Stimulated activated CD4-positive, alpha-beta T cell treated with anti-CD3 and anti-CD28 coated beads, Interleukin-15, amount 100 ng/mL, for 1 hour (primary cell): Measurements from ENCODE around the gene DYNC1I1.
A peak's percentile ranks its signal among the peaks of the same experiment; 100 is the strongest.

Experiments used
- DNase-seq, 2 donors: peaks; one replicate each; pipeline ENCODE4 v3.0.0-alpha.2; 2020; ENCODE audit warnings: low read depth in 1 of 2, low spot score in 1 of 2

Gene DYNC1I1

DNA sequence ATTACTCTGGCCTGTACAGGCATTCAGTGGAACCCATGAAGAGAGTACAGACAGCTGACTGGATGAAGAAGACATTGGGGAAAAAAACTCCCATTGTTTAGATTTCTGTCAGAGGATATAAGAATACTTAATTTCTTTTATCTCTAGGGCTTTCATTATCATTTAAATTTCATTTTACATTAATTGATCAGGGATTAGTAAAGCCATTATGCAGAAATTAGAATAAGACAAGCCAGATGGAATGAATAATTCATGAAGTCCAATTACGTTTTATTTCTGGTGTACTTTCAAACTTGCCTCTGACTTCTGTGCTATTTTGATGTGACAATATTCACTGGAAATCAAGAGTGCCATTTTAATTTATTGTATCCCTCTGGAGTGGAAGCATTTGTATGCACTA is 302.5 kb downstream of the DYNC1I1 start:
- DNase-seq, result no peak

DNA sequence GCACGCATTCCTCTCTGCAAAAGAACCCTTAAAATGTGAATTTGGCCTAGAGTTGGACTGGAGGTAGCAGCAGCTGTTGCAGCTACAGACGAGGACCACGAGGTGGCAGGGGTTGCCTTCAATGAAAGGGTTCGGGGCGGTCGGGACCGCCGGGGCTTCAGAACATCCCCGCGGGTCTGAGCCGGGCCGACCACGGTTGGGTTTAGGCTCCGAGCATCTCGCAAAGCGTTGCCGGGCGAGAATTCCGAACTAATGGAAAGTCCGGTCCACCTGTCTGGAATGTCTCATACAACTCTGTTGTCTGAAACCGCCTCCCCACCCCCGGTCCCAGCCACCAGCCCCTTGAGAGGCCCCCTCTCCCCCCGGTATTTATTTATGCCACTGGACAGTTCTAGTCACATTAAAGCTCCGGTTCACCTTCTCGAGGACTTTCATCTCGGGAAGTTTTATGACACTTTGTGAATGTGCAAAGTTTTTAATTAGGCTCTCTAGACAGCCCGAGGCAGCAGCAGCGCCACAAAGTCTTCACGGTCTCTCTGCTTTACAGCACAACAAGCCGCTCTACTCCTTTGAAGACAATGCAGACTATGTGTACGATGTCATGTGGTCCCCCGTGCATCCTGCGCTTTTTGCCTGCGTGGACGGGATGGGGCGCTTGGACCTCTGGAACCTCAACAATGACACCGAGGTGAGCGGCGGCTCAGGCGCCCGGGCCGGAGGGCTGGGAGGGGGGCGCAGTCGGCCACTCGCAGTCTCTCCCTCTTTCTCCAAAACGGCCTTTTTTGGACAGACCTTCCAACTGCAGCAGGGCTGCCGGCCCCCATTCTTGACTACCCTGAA is 303.4 kb downstream of the DYNC1I1 start:
- DNase-seq, result peak in 1 of 2 donors; percentile 27

DNA sequence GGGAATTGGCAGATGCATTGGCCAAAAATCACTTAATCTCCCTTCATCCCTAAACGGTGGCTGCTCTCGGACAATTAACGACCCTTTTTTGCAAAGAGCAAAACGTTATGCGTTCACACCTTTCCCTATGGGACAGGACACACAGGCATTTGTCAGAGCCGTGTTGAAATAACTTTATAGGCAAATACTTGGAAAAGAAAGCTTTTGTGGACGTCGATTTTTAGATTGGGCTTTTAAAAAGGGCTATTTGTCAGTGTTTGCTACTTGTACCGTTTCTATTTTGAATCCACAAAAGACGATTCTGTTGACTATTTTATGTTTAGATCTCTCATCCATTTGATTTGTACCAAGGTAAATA is 304.0 kb downstream of the DYNC1I1 start:
- no peak for DNase-seq

DNA sequence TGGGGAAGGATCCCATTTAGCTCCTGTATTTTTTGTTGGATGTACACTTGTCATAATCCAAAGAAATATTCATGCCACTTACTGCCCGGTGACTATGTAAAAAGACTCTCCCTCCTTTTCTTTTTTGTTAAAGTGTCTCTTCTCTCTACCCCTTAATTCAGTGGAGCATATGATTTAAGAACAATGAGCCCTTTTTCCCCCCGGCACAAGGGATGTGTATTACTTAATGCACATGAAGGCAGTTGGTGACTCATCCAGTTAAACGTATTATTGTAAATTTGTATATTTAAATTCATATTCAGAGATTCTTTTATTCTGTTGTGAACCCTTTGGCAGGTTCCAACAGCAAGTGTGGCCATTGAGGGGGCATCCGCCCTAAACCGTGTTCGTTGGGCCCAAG is 307.7 kb downstream of the DYNC1I1 start:
- no peak for DNase-seq

DNA sequence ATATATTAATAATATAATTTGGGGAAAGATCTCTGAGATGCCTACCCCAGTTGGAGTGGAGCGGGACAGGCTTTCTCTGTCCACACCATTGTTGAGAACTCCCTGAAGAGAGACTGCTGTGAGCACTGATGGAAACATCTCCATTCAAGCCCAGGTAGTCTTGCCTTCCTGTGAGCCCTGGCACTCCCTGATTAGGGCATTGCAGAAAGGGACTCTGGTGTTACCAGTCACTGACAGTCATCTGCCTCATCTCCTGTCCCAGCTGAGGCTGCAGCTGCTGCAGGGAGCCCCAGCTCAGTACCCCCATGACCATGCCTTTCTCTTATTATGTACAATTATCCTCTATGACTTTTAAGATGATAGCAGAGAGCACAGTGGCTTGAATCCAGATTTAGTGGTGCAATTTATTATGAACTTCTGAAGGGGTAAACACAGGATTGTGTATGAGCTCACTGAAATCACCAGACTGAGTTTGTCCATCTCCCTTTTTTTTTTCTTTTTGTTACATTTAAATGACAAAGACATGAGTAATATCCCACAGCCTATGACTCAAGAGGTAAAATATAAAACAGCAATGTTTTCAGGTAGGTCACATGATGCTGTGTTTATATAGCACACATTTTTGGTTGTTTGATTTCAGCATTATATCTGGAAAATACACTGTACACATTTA is 312.7 kb downstream of the DYNC1I1 start:
- no peak for DNase-seq

DNA sequence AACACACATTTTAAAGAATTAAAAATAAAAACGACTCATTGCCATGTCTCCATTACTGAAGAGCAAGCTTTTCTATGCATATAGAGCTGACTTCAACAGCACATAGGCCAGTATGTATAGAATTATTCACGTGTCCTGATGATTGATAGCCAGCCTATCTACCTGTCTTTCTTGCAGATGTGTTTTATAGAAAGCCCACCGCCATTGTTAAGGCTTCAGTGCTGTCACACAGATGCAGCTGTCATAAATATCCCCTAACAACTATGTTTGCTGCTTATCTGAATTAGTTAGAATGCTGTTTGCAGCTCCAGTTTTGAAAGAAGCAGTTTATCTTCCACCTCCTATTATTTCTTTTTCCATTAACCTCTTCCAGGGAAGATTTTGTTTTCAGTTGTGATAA is 313.6 kb downstream of the DYNC1I1 start:
- DNase-seq, result no peak

DNA sequence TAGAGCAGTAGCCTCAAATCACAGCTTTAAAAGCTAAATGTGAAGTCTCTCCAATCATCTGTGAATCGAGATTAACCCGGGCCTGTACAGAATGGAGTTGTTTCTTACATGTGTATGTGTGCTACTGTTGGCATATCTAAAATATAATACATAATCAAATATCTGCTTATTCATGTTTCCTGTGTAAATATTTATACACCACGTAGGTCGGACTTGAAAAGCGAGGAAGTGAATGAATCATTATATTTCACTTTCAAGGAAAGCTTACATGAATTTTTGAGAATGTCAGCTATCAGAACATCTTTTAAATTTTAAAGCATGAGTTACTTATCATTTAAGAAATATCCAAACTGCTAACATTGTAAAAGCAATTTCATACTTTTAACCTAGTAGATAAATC is 316.2 kb downstream of the DYNC1I1 start:
- DNase-seq, result no peak

DNA sequence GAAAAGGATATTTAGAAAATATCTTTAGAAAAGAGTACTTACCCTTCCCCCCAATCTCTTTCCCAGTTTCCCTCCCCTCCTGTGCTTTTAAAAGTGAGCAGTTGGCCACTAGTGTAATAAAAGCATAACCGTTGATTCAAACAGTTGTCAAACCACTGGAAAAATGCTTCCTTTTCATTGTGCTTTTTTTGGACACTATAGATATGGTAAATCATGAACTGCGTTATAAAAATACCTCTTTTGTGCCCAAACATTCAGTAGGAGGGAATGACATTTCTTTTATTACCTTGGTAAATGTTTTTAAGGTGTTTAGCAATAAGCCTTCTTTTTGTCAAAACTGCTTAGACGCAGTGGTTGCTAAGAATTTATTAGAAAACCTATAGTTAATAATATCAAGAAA is 317.2 kb downstream of the DYNC1I1 start:
- no peak for DNase-seq

DNA sequence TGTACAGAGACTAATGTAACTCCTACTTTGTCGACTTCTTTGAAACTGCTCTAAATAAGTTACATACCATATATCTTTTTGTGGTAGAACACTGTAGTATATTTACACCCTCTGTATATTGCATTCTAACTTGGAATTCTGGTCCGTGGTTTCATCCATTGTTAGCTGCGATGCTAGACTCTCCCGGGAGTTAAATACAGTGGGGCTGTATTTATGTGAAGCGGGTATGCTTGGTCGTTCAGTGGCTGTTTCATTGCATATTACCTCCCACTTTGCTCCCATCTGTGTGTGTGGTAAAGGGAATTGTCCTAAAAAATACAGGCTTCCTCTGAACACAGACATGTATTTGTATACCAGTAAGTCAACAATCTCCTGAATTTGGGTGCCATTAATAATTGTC is 318.4 kb downstream of the DYNC1I1 start:
- DNase-seq, result no peak

DNA sequence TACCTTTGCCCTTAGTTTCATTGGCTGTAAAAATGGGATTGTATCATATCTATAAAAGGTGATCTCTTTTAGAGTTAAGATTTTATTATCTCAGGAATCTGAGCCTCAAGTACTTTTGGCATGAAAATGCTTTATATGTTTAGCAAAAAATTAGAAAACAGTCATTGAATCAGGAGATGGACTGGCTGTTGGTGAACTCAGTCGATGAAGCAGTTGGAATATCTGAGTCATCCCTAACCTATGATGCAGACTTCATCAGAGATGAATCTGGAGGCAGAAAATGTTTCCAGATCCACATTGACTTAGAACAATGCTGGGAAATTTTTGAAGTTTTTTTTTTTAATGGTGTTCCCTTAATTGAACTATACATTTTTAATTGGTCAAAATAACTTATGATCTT is 321.1 kb downstream of the DYNC1I1 start:
- no peak for DNase-seq

DNA sequence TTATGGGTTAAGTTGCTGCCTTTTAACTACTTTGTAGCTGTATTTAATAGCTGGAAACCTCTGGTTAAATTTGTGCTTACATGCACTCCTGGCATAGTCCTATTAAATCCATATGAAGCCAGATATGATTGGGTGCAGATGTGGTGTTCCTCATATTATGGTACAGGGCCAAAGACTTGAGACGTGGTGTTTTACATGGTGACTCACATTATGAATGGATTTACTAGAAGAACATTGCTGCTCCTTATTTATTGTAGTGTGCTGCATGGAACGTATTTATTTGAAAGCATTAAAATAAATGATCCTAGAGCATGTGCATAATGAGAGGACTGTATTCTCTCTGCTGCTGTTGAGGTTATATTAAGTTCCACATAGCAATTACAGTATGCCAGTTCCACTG is 325.5 kb downstream of the DYNC1I1 start:
- no peak for DNase-seq

DNA sequence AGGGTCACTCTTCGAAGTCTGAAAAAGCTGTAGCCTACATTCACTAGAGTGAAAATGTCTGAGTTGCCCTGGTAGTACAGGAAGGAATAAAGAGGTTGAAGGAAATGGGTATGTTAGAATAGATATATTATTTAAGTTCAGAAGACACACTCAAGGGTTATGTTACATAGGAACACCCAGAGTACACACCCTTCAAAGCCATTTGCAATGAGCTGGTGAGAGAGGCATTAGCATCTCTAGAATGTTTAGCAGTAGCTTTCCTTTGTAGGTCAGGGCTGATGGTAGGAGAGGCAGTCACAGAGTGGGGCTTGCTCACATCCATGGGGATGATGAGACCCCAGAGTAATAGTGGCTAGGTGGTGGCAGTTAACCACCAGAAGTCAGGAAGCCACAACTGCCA is 328.4 kb downstream of the DYNC1I1 start:
- DNase-seq, result no peak

DNA sequence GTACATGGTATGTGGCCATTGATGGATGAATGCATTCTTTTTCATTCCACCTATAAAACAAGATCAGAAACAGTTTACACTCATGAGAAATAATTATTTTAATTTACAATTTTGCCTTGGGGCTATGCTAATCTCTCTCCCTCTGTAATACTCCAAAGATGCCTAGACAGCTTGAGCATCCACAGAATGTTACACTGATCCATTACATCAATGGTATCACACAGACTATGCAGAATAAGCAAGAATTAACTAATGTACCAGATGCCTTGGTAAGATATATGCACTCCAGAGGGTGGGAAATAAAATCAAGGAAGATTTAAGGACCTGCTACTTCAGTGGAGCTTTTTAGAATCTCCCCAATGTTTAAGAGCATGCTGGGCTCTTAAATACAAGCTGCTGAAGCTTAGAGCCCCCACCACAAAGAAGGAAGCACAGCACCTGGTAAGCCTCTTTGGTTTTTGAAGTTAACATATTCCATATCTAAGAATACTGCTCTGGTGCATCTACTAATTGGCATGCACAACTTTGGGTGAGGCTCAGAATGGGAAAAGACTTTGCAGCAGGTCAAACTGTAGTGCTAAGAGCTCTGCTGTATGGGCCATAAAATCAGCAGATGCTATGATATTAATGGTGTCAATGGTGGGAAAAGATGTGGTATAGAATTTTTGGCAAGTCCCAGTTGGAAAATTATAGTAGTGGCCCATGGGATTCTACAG is 329.9 kb downstream of the DYNC1I1 start:
- DNase-seq, result no peak

DNA sequence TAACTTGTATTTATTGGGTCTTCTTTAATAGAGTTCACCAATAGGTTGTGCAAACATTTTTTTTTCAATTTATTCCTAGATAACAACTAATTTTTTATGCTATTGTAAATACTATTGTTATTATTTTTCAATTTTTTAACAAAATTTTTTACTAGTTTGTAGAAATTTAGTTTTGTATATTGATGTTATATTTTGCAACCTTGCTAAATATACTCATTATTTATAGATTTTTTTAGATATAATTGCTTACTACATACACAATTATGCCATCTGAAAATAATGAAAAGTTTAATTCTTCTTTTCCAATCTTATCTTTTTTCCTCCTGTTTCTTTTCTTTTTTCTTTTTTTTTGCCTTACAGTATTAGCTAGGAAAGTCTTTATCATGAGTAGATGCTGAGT is 332.6 kb downstream of the DYNC1I1 start:
- DNase-seq, result no peak

DNA sequence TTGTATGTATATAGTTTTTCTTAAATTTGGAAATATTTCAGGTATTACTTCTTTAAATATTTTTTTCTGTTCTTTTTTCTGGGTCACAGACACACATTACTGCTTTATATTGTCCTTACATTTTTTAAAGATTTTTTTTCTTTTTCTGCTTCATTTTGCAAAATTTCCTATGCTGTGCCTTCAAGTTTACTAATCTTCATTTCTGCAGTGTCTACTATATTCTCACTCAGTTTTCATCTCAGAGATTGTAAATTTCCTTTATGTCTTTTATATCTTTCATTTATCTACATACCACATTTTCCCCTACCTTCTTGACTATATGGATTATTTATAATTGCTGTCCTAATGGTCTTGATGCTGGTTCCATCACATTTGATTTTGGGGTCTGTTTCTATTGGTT is 339.1 kb downstream of the DYNC1I1 start:
- no peak for DNase-seq

DNA sequence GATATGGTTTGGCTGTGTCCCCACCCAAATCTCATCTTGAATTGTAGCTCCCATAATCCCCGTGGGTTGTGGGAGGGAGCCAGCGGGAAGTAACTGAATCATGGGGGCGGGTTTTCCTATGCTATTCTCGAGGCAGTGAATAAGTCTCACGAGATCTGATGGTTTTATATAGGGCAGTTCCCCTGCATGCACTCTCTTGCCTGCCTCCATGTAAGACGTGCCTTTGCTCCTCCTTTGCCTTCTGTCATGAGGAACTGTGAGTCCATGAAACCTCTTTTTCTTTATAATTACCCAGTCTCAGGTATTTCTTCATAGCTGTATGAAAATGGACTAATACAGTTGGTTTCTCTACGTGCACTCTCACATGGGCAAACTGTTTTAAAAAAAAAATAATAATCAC is 341.8 kb downstream of the DYNC1I1 start:
- DNase-seq, result no peak

DNA sequence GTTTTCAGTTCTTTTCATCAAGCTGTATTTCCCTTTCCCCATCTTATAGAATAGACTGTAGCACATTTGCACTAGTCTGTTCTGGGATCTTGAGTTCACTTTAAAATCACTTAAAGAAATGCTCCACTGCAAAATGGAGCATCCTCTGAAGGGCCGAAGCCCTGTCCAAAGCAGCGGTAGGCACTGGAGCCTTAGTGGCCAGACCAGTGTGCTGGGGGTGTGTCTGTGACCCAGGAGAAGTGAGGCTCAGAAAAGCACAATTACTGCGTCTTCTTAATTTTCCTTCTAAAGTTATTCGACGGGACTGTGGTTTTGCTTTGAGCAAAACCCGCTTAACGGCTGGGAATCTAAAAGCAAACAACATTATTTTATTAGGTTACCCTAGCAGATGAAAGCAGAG is 343.8 kb downstream of the DYNC1I1 start:
- DNase-seq, result no peak

DNA sequence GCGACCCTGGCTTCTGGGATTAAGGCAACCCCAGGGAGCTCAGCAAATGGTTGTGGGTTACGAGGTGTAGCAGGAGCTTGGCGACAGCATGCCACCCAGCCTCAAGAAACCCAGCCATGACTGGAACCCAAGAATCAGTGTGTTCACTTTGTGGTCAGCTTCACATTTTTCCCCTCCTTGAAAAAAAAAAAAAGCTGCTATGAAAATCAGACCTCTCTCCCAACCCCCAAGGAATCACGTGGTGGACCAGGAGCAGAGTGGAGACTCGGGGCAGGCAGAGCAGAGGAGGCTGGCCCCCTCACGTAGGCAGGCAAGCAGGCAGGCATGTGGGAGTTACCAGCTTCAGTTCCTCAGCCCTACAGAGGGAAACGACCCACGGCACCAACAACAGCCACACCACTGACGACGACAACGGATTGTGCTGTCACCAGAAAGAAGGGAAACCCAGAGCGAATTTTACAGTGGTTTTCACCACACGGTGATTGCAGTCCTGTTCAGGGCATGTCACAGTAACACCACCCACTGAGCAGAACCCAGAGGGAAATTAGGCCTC is 346.2 kb downstream of the DYNC1I1 start:
- no peak for DNase-seq

DNA sequence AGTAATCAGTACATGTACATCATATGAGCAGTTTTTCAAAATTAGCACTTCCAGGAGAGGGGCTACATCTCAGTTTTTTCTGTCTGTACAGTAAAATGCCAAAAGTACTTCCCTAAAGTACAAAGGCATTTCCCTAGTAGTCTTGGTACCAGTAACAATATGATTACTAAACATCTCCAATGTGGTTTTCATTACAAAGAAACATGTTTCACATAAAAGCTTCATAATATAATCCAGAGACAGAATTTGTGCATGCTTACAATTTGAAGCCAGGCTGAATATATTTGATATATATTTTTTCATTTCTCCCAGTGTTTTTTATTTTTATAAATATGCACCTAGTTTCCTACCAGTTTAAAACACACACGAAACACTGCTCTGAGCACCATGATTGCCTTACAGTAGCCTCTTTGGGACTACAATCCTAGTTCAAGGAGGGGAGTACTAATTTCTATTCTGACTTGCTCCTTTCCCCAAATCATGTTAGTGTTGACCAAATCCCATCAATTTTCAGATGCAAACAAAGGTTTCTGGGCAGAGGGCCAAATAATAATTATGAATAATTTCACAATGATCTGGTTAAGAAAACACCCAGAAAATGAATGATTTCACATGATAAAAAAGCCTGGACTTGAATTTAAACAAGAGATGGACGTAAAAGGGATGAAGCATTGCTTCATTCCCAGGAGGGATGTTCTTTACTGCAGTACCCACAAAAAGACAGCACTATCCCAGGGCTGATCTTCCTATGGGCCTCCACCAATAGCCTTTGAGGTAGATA is 348.3 kb downstream of the DYNC1I1 start:
- DNase-seq, result no peak

DNA sequence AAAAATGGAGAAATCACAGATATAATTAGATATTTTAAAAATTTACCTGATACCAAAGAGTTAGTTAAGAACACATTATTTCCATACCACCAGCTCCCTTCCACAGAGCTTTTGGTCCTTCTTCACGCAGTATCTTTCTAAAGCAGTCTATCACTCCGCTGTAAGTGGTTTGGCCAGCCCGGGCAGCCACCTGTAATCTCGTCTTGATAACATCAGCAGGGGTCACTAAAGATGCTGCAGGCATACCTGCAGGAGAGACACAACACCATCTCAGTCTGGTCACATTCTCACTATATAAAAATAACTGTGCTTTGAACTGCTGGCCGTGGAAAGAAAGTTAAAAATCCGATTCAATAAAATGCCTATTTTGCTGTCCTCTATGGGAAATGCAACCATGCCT is 349.4 kb downstream of the DYNC1I1 start:
- no peak for DNase-seq

DNA sequence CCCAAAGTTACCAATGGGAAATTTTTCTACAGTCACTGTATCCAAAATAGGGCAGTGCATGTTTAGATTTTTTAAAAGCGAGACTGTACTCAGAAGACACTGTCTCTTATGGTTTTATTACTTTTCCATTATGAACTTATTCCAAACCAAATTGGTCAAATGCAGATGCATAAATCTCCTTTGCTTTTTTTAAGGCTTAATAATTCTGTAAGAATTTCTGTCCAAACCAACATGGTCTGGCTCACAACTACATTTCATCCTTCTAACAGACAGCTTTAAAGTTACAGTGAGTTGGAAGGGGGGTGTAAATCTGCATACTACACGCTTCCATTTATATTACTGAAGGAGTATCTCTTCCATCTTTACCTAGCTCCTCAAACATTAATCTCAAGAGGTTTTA is 350.4 kb downstream of the DYNC1I1 start:
- no peak for DNase-seq
